A549 (cell line): ENCODE measurements around the gene CD83. TPM values are rescaled to one million over a fixed set of nuclear protein-coding genes. Genes with fewer than 3 reads are reported as not detected.

Source experiments
- ATAC-seq, 2 experiments: fragments of 200-7000 bp in 1 of 2; fragments of >200 bp in 1 of 2; cut with Nextera tagmentation in 1 of 2; cut with Tn5 transposase in 1 of 2; 3 replicates each; pipeline versions ENCODE4 v1.8.0 to v1.9.1; 2018 to 2020; ENCODE audit warnings: mild to moderate bottlenecking in 1 of 2, moderate library complexity in 1 of 2
- CTCF ChIA-PET: fragments of 300-600 bp; sonication (Branson Sonifier 250); formaldehyde crosslinking; extraction: SDS; loops from one replicate; lab custom pipeline; 2021; ENCODE audit warnings: antibody characterized with exemption, inconsistent platforms; lab: Yijun Ruan, JAX
- POLR2A ChIA-PET: fragments of 350-600 bp; formaldehyde crosslinking; extraction: SDS; loops from one replicate; lab custom pipeline; 2021; ENCODE audit warnings: antibody characterized with exemption, inconsistent platforms; lab: Yijun Ruan, JAX
- DNase-seq, 2 experiments: peaks; one replicate each; pipeline versions ENCODE4 v3.0.0 to v3.0.0-alpha.2; 2011 to 2016; ENCODE audit warnings: low read depth in 1 of 2, low spot score in 1 of 2
- FAIRE-seq: peaks from 2 replicates; lab custom pipeline; 2011; peaks lifted over from hg19 to GRCh38; lab: Jason Lieb, UNC
- H3K27ac ChIP-seq, 2 experiments: fragments of >200 bp; sonication (Bioruptor Twin); formaldehyde crosslinking; 3 replicates each; pipeline ENCODE4 v1.5.1; 2016 to 2017
- H3K4me1 ChIP-seq: fragments of >200 bp; sonication (Bioruptor Twin); formaldehyde crosslinking; 3 replicates; pipeline ENCODE4 v1.6.1; 2016
- H3K4me2 ChIP-seq: fragments of >200 bp; sonication (Bioruptor Twin); formaldehyde crosslinking; 3 replicates; pipeline ENCODE4 v1.6.1; 2016
- H3K4me3 ChIP-seq: fragments of >200 bp; sonication (Bioruptor Twin); formaldehyde crosslinking; 3 replicates; pipeline ENCODE4 v1.5.1; 2016
- H3K9me3 ChIP-seq: fragments of >200 bp; sonication (Bioruptor Twin); formaldehyde crosslinking; 3 replicates; pipeline ENCODE4 v1.6.1; 2016
- BHLHE40 ChIP-seq: IDR thresholded peaks from 2 replicates; pipeline ENCODE4 v1.6.1; 2012; ENCODE audit warnings: low read depth, low read length, inconsistent platforms
- CBX2 ChIP-seq: fragments of 200-600 bp; sonication (generic); IDR thresholded peaks from 2 replicates; pipeline ENCODE4 v1.6.1; 2016; ENCODE audit warnings: low read depth, mild to moderate bottlenecking, borderline replicate concordance
- EHF ChIP-seq: fragments of 250-450 bp; sonication (Bioruptor Pico); IDR thresholded peaks from 2 replicates; pipeline ENCODE4 v1.5.0; 2020; ENCODE audit warnings: mild to moderate bottlenecking
- EP300 ChIP-seq, 2 experiments: fragments of >200 bp; sonication (Bioruptor Twin); formaldehyde crosslinking; IDR thresholded peaks; 2 replicates in 1 of 2; 3 replicates in 1 of 2; pipeline ENCODE4 v1.6.1; 2016 to 2017
- ESRRA ChIP-seq: fragments of 150-350 bp; IDR thresholded peaks from 2 replicates; pipeline ENCODE4 v1.6.1; 2014; ENCODE audit warnings: mild to moderate bottlenecking, low read length, borderline replicate concordance
- FOSB ChIP-seq: fragments of 250-450 bp; sonication (Bioruptor Pico); IDR thresholded peaks from 2 replicates; pipeline ENCODE4 v1.5.0; 2020; ENCODE audit warnings: mild to moderate bottlenecking, moderate library complexity
- FOSL2 ChIP-seq, 2 experiments: fragments of 450-650 bp in 1 of 2; fragments of >200 bp in 1 of 2; sonication (Bioruptor Twin) in 1 of 2; formaldehyde crosslinking; IDR thresholded peaks; 2 replicates each; pipeline versions ENCODE4 v1.5.0 to v1.6.1; 2016 to 2020; ENCODE audit warnings: mild to moderate bottlenecking in 1 of 2, moderate library complexity in 1 of 2
- GATA3 ChIP-seq: IDR thresholded peaks from 2 replicates; pipeline ENCODE4 v1.6.1; 2012; ENCODE audit warnings: borderline replicate concordance
- JUN ChIP-seq, 2 experiments: fragments of >200 bp; sonication (Bioruptor Twin); formaldehyde crosslinking; IDR thresholded peaks; 2 replicates in 1 of 2; 3 replicates in 1 of 2; pipeline ENCODE4 v1.6.1; 2016 to 2017
- JUNB ChIP-seq: fragments of >200 bp; sonication (Bioruptor Twin); formaldehyde crosslinking; IDR thresholded peaks from 2 replicates; pipeline ENCODE4 v1.6.1; 2016
- KDM5A ChIP-seq: fragments of 200-600 bp; sonication (generic); IDR thresholded peaks from 2 replicates; pipeline ENCODE4 v1.6.1; 2016; ENCODE audit warnings: antibody characterized with exemption, mild to moderate bottlenecking
- MAZ ChIP-seq: fragments of 150-350 bp; IDR thresholded peaks from 2 replicates; pipeline ENCODE4 v1.6.1; 2014; ENCODE audit warnings: antibody characterized with exemption, low read depth, low read length, borderline replicate concordance
- NR3C1 ChIP-seq: fragments of >200 bp; sonication (Bioruptor Twin); formaldehyde crosslinking; IDR thresholded peaks from 3 replicates; pipeline ENCODE4 v1.6.1; 2017
- POLR2AphosphoS2 ChIP-seq: conservative IDR thresholded peaks from 2 replicates; pipeline ENCODE4 v1.6.1; 2012; ENCODE audit warnings: low read length, improper control_type of control experiment, inconsistent platforms
- RAD21 ChIP-seq, 2 experiments: fragments of >200 bp in 1 of 2; sonication (Bioruptor Twin) in 1 of 2; formaldehyde crosslinking in 1 of 2; IDR thresholded peaks in 1 of 2; conservative IDR thresholded peaks in 1 of 2; 2 replicates in 1 of 2; 3 replicates in 1 of 2; pipeline ENCODE4 v1.6.1; 2012 to 2018; ENCODE audit warnings: inconsistent platforms in 1 of 2
- RNF2 ChIP-seq: fragments of 200-600 bp; sonication (generic); IDR thresholded peaks from 2 replicates; pipeline ENCODE4 v1.6.1; 2016; ENCODE audit warnings: low read depth, mild to moderate bottlenecking, antibody characterized with exemption, moderate library complexity, borderline replicate concordance
- SMC3 ChIP-seq: fragments of >200 bp; sonication (Bioruptor Twin); formaldehyde crosslinking; IDR thresholded peaks from 3 replicates; pipeline ENCODE4 v1.6.1; 2018; ENCODE audit warnings: inconsistent platforms
- SREBF2 ChIP-seq: fragments of 450-650 bp; IDR thresholded peaks from 2 replicates; pipeline ENCODE4 v1.6.1; 2014; ENCODE audit warnings: mild to moderate bottlenecking, moderate library complexity
- ZFP36 ChIP-seq: fragments of 450-650 bp; IDR thresholded peaks from 2 replicates; pipeline ENCODE4 v1.6.1; 2014; ENCODE audit warnings: borderline replicate concordance; ENCODE audit not compliant: partially characterized antibody
- WGBS: methylation state at CpG from one replicate; pipeline ENCODE4 v1.1.6; 2017; ENCODE audit errors: missing lambda C conversion rate; 5-methylcytosine and 5-hydroxymethylcytosine counted together
- polyA plus RNA-seq, 4 experiments: library from polyadenylated mRNA; depleted of rRNA in 3 of 4; stranded (reverse); fragments of >200 nt; fragmentation: RNase III in 1 of 4; extraction: RNeasy Plus Mini Kit Qiagen cat#74134 plus additional on column Dnase treatment in 1 of 4; gene quantifications; 2 replicates in 3 of 4; 3 replicates in 1 of 4; pipeline ENCODE4 v1.2.3, GENCODE V29; 2011 to 2017
- TF ChIP-seq, protein P1 (sequence below): IDR thresholded peaks from 2 replicates; pipeline ENCODE4 v1.6.1; 2012; ENCODE audit warnings: low read depth, borderline replicate concordance
- TF ChIP-seq, protein P2 (sequence below): IDR thresholded peaks from 2 replicates; pipeline ENCODE4 v1.6.1; 2012
- TF ChIP-seq, protein P3 (sequence below): fragments of 450-650 bp; IDR thresholded peaks from 2 replicates; pipeline ENCODE4 v1.6.1; 2014; ENCODE audit warnings: antibody characterized with exemption

The CD83 gene
- polyA plus RNA-seq, 2 of the 4 experiments (the other 2 are of a cell fraction): 0.79 to 0.94 TPM

DNA sequence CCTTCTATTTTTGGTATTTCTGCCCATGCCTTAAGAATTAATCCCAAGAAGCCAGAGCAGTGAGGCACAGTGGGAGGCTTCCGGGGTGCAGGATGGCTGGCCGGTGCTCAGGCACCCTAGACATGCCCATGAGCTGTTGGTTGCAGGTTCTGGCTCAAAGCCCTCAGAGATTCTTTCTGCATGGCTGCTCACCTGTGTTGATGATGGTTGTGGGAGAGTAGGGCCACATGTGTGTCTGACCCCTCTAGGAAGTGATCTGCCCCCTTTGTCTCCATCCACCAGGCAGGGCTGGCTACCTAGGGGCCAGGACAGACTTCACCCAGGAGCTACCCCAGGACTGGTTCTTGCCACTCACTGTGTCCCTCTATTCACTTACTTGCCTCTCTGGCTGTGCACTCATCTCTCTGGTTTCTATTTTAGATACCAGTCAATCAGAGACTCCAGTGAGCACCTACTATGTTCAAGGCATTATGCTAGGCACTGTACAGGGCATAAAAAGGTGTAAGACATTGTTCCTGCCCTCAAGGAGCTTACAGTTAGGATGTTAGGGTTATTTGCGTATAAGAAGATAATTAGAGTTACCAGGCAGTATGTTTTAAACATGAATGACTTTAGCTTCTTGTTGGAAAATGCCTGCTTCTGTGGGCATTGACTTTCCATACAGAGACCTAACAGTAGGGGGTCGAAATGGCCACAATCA lies 16.8 kb downstream of the CD83 start:
- no peak overlapping the region for H3K4me3 ChIP-seq
- FAIRE-seq (no peak), DNase-seq (no peak), ATAC-seq (no peak)
- no peak overlapping the region for H3K27ac ChIP-seq
- 62% methylated on average over 2 of the region's 4 CpGs for WGBS
- TF ChIP-seq FOSL2 (IDR thresholded peaks at IDR 0.05): no peak
- no peak for TF ChIP-seq FOSL2 (CRISPR knock-in tag; IDR thresholded peaks at IDR 0.05)
- no peak for TF ChIP-seq JUN (IDR thresholded peaks at IDR 0.05)
- no peak for TF ChIP-seq SREBF2
- TF ChIP-seq BHLHE40: no peak
- H3K4me2 ChIP-seq: no peak overlapping the region
- POLR2A ChIA-PET: no interaction called here
- CTCF ChIA-PET: interaction anchor here (1.1 to 2.1 kb wide), 4 partner anchors 8 to 1256 kb away, joined by 3 to 12 read pairs (median 5); no protein-coding TSS in a partner anchor
- H3K9me3 ChIP-seq: no peaks in the 10 kb centered on the region
- H3K4me1 ChIP-seq: no peaks in the 10 kb centered on the region

DNA sequence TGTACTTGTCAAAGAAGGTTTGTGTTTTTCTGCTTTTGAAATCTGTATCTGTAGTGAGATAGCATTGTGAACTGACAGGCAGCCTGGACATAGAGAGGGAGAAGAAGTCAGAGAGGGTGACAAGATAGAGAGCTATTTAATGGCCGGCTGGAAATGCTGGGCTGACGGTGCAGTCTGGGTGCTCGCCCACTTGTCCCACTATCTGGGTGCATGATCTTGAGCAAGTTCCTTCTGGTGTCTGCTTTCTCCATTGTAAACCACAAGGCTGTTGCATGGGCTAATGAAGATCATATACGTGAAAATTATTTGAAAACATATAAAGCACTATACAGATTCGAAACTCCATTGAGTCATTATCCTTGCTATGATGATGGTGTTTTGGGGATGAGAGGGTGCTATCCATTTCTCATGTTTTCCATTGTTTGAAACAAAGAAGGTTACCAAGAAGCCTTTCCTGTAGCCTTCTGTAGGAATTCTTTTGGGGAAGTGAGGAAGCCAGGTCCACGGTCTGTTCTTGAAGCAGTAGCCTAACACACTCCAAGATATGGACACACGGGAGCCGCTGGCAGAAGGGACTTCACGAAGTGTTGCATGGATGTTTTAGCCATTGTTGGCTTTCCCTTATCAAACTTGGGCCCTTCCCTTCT lies 18.4 kb downstream of the CD83 start:
- FAIRE-seq: no peak
- Histone ChIP-seq H3K27ac (no peak overlapping the region), H3K9me3 (no peaks in the 10 kb centered on the region), H3K4me3 (no peak overlapping the region), H3K4me1 (no peaks in the 10 kb centered on the region), H3K4me2 (no peak overlapping the region)
- ChIA-PET POLR2A (no interaction called here), CTCF (interaction anchor here (1.0 to 2.1 kb wide), 3 partner anchors 9 to 1254 kb away, joined by 3 to 12 read pairs (median 6); no protein-coding TSS in a partner anchor)
- TF ChIP-seq, protein P1, sequence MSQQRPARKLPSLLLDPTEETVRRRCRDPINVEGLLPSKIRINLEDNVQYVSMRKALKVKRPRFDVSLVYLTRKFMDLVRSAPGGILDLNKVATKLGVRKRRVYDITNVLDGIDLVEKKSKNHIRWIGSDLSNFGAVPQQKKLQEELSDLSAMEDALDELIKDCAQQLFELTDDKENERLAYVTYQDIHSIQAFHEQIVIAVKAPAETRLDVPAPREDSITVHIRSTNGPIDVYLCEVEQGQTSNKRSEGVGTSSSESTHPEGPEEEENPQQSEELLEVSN: no peak
- TF ChIP-seq GATA3 (no peak), ESRRA (no peak), POLR2AphosphoS2 (no peak), MAZ (no peak), SMC3 (no peak), FOSB (CRISPR knock-in tag) (no peak), RAD21 (conservative IDR thresholded peaks at IDR 0.05 in 1 of 2, IDR thresholded peaks at IDR 0.05 in 1 of 2) (no peak), JUNB (no peak), RNF2 (no peak)
- ATAC-seq: no peak
- WGBS: 79% methylated on average over 9 of the region's 9 CpGs
- no peak for DNase-seq

DNA sequence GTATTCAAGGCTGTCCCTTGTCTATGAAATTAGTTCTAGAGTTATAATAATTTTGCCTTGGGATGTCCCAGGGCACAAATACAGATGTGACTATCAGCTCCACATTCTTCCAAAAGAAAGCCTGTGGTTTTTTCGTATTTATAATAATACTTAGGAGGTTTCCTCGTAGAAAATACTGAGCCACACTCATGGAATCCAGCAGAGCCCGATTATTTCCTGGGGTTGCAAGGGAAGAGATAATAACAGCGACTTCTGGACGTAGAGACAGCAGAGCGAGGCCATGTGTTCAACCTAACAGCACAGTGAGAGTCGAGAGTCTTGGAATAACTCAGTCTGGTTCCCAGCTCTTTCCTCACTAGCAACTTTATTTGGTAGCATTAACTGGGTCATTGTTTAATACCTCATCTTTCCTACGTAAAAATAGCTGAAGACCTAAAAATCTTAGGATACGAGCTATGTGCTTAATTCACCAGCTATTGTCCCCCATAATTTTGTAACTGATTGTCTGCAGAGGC lies 21.2 kb downstream of the CD83 start:
- ChIA-PET POLR2A (no interaction called here), CTCF (interaction anchor here (3.5 kb wide), 1 partner anchor 9 kb away, joined by 15 read pairs; no protein-coding TSS in a partner anchor)
- Histone ChIP-seq H3K27ac (no peak overlapping the region), H3K4me2 (no peak overlapping the region), H3K4me3 (no peak overlapping the region), H3K9me3 (no peaks in the 10 kb centered on the region), H3K4me1 (no peaks in the 10 kb centered on the region)
- TF ChIP-seq ZFP36: no peak
- no peak for TF ChIP-seq NR3C1
- no peak for TF ChIP-seq EHF
- TF ChIP-seq SREBF2: no peak
- TF ChIP-seq, protein P2, sequence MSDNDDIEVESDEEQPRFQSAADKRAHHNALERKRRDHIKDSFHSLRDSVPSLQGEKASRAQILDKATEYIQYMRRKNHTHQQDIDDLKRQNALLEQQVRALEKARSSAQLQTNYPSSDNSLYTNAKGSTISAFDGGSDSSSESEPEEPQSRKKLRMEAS: no peak
- no peak for TF ChIP-seq JUNB
- no peak for TF ChIP-seq EP300 (IDR thresholded peaks at IDR 0.05)
- TF ChIP-seq, protein P3, sequence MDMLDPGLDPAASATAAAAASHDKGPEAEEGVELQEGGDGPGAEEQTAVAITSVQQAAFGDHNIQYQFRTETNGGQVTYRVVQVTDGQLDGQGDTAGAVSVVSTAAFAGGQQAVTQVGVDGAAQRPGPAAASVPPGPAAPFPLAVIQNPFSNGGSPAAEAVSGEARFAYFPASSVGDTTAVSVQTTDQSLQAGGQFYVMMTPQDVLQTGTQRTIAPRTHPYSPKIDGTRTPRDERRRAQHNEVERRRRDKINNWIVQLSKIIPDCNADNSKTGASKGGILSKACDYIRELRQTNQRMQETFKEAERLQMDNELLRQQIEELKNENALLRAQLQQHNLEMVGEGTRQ: no peak
- TF ChIP-seq CBX2: no peak
- no peak for TF ChIP-seq KDM5A
- TF ChIP-seq ESRRA: no peak
- 55% methylated on average over 9 of the region's 9 CpGs for WGBS
- FAIRE-seq: no peak
- DNase-seq: no peak
- ATAC-seq: no peak
